ENCODE data around the gene TEAD4. TPM values are rescaled to one million over a fixed set of nuclear protein-coding genes. Genes with fewer than 3 reads are reported as not detected.

Gene TEAD4
- total and polyA plus RNA-seq, 2 donors (not counting 1 experiment from before 2014, with no cell fraction given), result not detected

DNA sequence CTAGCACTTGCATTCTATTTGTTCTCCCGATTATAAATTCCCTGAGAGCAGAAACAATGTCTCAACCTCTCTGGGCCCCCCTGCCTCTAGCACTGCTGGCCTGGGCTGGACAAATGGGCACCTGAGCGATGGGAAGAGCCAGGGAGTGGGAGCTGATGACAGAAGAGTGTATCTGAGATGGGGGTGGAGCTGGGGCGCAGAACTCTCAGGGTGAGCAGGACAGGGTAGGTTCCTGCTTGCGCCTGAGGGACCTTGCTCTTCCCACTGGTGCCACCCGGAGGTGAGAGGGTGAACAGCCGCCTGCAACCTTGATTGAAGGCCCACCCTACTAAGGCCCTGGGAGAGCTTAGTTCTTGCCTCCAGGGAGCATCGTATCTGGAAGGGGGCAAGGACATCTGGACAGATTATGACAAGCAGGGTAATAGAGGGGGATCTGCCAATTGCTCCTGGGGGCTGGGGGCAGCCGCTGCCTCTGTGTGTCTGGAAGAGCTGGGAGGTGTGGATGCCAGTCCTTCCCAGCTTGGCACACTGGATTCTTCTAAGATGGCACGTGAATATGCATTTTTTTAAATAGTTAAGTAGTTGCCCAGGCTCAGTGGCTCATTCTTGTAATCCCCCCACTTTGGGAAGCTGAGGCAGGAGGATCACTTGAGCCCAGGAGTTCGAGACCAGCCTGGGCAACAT, 75.0 kb downstream of the TEAD4 start:
- Mint-ChIP-seq H3K27me3 (peaks cover 12% of the 10 kb centered on the region), H3K27ac (no peak overlapping the region), H3K4me3 (no peak overlapping the region), H3K4me1 (no peaks in the 10 kb centered on the region), H3K9me3 (ENCODE audit: insufficient read depth) (no peaks in the 10 kb centered on the region)
- Histone ChIP-seq H3K36me3 (replicated peaks in 1 of 2; ENCODE audit: control extremely low read depth in 1 of 2, control insufficient read depth in 1 of 2, extremely low read depth in 1 of 2, insufficient read depth in 2 of 2, low read length in 1 of 2) (no peaks in the 10 kb centered on the region), H4K20me1 (ENCODE audit: control insufficient read depth, insufficient read depth, low read length, poor library complexity, severe bottlenecking) (no peaks in the 10 kb centered on the region), H3K4me2 (replicated peaks; ENCODE audit: low read depth, low read length, poor library complexity, severe bottlenecking) (no peak overlapping the region), H2AFZ (ENCODE audit: insufficient read depth, low read depth, low read length, poor library complexity, severe bottlenecking) (no peak overlapping the region), H3K4me1 (ENCODE audit: control insufficient read depth in 2 of 2, insufficient read depth in 2 of 2, low read length in 2 of 2) (no peaks in the 10 kb centered on the region), H3K9me3 (ENCODE audit: control extremely low read depth in 1 of 3, control insufficient read depth in 2 of 3, insufficient read depth in 1 of 3, low read length in 2 of 3) (no peaks in the 10 kb centered on the region), H3K79me2 (ENCODE audit: control insufficient read depth, insufficient read depth, low read length) (no peaks in the 10 kb centered on the region), H3K27me3 (replicated peaks in 1 of 4; ENCODE audit: control extremely low read depth in 1 of 4, control insufficient read depth in 3 of 4, insufficient read depth in 4 of 4, low read length in 3 of 4) (no peaks in the 10 kb centered on the region), H3K4me3 (ENCODE audit: control extremely low read depth in 1 of 5, extremely low read depth in 1 of 5, insufficient read depth in 1 of 5, low read depth in 2 of 5, low read length in 4 of 5) (no peak overlapping the region), H3K9ac (ENCODE audit: low read length) (no peak overlapping the region), H3K27ac (ENCODE audit: low read length in 2 of 2) (no peak overlapping the region)
- DNase-seq (peak; percentile 39), ATAC-seq (ENCODE audit: low read depth) (peak; percentile 57)
- ChIA-PET POLR2A (interaction anchor here (0.6 kb wide), 1 partner anchor 149 kb away, joined by 17 read pairs; no protein-coding TSS in a partner anchor), CTCF (interaction anchor here (0.7 to 1.2 kb wide), 2 partner anchors 78 to 351 kb away, joined by 3 read pairs; no protein-coding TSS in a partner anchor)
- 34% methylated on average over 8 of the region's 10 CpGs for WGBS (ENCODE audit: insufficient coverage)
- TF ChIP-seq, protein P1, sequence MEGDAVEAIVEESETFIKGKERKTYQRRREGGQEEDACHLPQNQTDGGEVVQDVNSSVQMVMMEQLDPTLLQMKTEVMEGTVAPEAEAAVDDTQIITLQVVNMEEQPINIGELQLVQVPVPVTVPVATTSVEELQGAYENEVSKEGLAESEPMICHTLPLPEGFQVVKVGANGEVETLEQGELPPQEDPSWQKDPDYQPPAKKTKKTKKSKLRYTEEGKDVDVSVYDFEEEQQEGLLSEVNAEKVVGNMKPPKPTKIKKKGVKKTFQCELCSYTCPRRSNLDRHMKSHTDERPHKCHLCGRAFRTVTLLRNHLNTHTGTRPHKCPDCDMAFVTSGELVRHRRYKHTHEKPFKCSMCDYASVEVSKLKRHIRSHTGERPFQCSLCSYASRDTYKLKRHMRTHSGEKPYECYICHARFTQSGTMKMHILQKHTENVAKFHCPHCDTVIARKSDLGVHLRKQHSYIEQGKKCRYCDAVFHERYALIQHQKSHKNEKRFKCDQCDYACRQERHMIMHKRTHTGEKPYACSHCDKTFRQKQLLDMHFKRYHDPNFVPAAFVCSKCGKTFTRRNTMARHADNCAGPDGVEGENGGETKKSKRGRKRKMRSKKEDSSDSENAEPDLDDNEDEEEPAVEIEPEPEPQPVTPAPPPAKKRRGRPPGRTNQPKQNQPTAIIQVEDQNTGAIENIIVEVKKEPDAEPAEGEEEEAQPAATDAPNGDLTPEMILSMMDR (IDR thresholded peaks at IDR 0.05), result peak; percentile 34
- TF ChIP-seq EZH2 (IDR thresholded peaks at IDR 0.05; ENCODE audit: borderline replicate concordance, insufficient read depth, low read depth, low read length, poor library complexity, severe bottlenecking), result no peak
- intact Hi-C loops (cut with micrococcal nuclease), result loop anchor here (10.0 kb wide), 1 partner anchor 179 kb away; the partner anchor contains the start of gene TEX52

DNA sequence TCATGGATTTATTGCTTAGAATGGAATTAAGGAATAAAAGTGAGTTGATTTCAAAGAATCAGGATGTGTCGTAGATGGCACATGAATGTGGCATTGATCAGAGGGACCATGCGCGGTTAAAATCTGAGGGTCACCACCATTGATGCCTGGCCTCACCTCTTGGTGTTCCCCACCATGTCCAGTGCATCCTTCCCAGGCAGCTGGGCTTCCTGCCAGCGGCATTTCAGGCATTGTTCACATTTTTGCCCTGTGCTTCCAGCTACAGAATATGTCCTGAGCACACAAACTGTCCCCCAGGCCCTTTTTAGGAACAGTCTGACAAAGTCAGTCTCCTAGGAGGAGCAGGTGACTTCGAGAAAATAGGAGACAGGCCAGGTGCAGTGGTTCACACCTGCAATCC, 76.0 kb downstream of the TEAD4 start:
- Histone ChIP-seq H3K79me2 (ENCODE audit: control insufficient read depth, insufficient read depth, low read length) (no peaks in the 10 kb centered on the region), H3K36me3 (replicated peaks in 1 of 2; ENCODE audit: control extremely low read depth in 1 of 2, control insufficient read depth in 1 of 2, extremely low read depth in 1 of 2, insufficient read depth in 2 of 2, low read length in 1 of 2) (no peaks in the 10 kb centered on the region), H3K4me2 (replicated peaks; ENCODE audit: low read depth, low read length, poor library complexity, severe bottlenecking) (no peak overlapping the region), H3K9me3 (ENCODE audit: control extremely low read depth in 1 of 3, control insufficient read depth in 2 of 3, insufficient read depth in 1 of 3, low read length in 2 of 3) (no peaks in the 10 kb centered on the region), H2AFZ (ENCODE audit: insufficient read depth, low read depth, low read length, poor library complexity, severe bottlenecking) (no peak overlapping the region), H3K27me3 (replicated peaks in 1 of 4; ENCODE audit: control extremely low read depth in 1 of 4, control insufficient read depth in 3 of 4, insufficient read depth in 4 of 4, low read length in 3 of 4) (no peaks in the 10 kb centered on the region), H3K9ac (ENCODE audit: low read length) (no peak overlapping the region), H3K4me3 (ENCODE audit: control extremely low read depth in 1 of 5, extremely low read depth in 1 of 5, insufficient read depth in 1 of 5, low read depth in 2 of 5, low read length in 4 of 5) (no peak overlapping the region), H4K20me1 (ENCODE audit: control insufficient read depth, insufficient read depth, low read length, poor library complexity, severe bottlenecking) (no peaks in the 10 kb centered on the region), H3K27ac (ENCODE audit: low read length in 2 of 2) (no peak overlapping the region), H3K4me1 (ENCODE audit: control insufficient read depth in 2 of 2, insufficient read depth in 2 of 2, low read length in 2 of 2) (no peaks in the 10 kb centered on the region)
- WGBS (ENCODE audit: insufficient coverage), result 93% methylated on average over 5 of the region's 5 CpGs
- no peaks in the 10 kb centered on the region for H3K4me1 Mint-ChIP-seq
- peaks cover 12% of the 10 kb centered on the region for H3K27me3 Mint-ChIP-seq
- H3K9me3 Mint-ChIP-seq (ENCODE audit: insufficient read depth), result no peaks in the 10 kb centered on the region
- CTCF ChIA-PET, result interaction anchor here (0.6 kb wide), 1 partner anchor 151 kb away, joined by 3 read pairs; no protein-coding TSS in a partner anchor
- no peak for ATAC-seq (ENCODE audit: low read depth)
- intact Hi-C loops (cut with micrococcal nuclease), result loop anchor here (10.0 kb wide), 1 partner anchor 180 kb away; the partner anchor contains the start of gene TEX52
- no peak overlapping the region for H3K27ac Mint-ChIP-seq
- no peak for DNase-seq
- H3K4me3 Mint-ChIP-seq, result no peak overlapping the region
- no peak for TF ChIP-seq EZH2 (IDR thresholded peaks at IDR 0.05; ENCODE audit: borderline replicate concordance, insufficient read depth, low read depth, low read length, poor library complexity, severe bottlenecking)
- POLR2A ChIA-PET, result no interaction called here

Measured in B cell (primary cell).